GM18873 (cell line): ENCODE data around the gene FAM241B.

Experiments used
- ATAC-seq: cut with Tn5 transposase; IDR thresholded peaks from one replicate; pipeline ENCODE4 v1.9.1; 2021; ENCODE audit warnings: mild to moderate bottlenecking, moderate library complexity, moderate number of reproducible peaks; ENCODE audit not compliant: unreplicated experiment, low FRiP score

The FAM241B gene

GRCh38 chr10:69633673-69634635, 3.9 kb downstream of the FAM241B start:
- no peak for ATAC-seq

- ATAC-seq, result no peak
These were observed 4.8 kb downstream of the FAM241B start for GRCh38 chr10:69634759-69635425.

GRCh38 chr10:69635428-69636272, 5.6 kb downstream of the FAM241B start:
- ATAC-seq, result no peak

DNA sequence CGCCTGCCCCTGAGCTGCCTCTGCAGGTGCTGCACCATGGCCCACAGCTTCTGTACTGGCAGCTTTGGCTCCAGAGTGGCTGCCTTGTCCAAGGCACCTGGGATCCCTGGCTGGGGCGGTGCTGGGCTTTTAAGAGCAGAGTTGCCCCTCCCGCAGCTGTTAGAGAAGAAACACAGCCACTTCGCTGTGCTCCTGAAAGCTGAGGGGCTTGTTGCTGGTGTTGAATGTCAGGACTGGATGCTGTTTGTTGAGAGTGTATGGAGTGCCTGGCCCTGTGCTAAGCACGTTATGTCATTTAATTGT, 6.2 kb downstream of the FAM241B start:
- ATAC-seq, result no peak

DNA sequence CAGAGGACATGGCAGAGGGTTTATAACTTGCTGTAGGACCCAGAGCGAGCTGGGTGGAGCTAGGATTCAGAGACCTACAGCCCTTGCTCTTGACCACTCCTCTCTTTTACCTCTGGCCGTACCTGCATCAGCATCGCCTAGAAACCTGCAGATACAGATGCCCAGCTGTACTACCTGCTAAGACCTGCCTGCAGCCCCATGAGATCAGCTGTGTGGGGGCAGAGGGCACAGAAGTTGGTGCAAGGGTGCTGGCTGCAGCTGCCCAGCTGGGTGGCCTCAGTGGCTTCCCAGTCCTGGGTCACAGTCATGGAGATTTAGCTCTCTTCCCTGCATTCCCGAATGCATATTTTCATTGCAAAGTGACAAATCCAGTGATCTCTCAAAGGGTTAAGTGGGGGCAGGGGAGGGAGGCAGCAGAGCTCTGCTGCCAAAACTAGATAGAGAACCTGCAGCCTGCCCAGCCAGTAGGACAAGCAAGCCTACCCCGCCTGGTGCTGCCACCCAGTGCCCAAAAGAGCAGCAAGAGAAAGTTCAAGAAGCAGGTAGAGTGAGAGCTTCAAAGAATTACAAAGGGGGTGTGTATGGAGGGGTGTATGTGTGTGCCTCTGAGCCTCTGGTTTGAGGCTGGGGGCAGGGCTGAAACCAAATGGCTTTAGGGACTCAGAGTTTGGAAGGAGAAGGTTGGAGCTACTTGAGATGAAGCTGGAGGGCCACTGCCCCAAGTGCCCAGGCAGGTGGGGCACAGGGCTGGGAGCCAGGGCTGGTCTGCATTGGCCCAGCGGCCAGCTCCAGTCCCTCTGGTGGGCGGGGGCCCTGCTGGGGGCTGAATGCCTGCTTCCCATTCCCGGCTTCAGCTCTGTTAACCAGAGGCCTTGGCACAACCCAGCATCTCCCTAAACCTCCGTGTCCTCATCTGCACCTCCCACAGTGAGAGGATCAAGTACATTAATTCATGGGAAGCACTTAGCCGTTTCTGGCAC, 6.9 kb downstream of the FAM241B start:
- no peak for ATAC-seq

GRCh38 chr10:69638642-69639041, 8.6 kb downstream of the FAM241B start:
- ATAC-seq, result no peak

DNA sequence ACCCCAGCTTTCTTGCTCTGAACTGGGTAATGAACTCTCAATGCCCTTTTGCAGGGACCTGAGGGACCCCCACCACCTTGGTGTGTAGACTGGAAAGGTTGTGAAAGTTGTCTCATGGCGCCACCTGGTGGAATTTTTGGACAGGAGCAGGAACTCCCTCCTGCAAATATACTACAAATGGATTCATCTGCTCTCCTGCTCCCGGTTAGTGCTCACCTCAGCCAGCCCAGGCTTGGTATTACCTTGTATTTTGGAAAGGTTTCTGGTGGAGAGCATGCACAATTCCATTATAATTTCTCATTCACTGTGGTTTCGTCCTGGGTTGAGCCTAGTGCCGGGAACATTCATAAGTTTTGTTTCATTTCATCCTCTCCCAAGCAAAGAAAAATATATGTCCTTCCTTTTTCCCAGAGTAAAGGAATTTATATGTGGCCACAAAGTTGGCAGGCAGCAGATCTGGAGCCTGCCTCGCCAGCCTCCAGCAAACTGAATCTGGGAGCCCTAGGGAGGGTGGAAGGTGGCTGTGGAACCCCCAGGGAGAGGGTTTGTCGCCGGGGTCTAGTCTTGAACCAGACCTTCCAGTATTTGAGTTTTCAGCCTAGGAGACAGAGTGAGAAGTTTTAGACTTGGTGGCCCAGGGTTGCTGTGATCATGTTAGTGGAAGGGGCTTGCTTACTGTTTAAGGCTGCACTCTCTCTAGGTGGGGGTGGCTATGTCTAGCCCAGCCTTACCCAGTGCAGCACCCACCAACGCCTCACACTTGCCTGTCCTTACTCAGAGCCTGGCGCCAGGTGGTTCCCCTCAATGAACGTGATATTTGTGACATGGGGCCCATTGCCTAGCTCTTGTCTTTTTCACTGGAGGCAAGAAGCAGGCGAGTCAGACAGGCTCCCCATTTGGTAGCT, 9.5 kb downstream of the FAM241B start:
- no peak for ATAC-seq

- ATAC-seq, result no peak
These were observed 10.3 kb downstream of the FAM241B start for GRCh38 chr10:69640196-69640980.

- ATAC-seq, result no peak
These were observed 11.4 kb downstream of the FAM241B start for GRCh38 chr10:69641261-69641980.

DNA sequence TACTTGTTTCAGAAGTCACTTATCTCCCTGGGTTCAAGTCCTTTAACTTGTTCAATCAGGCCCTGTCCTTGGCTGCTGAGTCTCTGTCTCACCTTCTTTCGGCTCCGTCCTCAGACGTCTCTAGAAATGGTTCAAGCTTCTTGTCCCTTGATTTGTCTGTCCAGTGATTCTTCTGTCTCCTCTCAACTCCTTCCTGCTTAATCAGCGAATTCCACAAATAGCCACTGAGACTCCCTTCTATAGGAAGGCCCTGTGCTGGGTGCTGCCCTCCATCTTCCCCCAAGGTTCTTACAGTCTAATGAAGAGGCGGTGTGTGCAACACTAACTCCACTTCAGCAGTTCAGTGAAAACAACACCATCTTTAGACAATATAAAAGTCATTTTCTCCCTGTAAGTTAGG, 12.7 kb downstream of the FAM241B start:
- ATAC-seq, result no peak

DNA sequence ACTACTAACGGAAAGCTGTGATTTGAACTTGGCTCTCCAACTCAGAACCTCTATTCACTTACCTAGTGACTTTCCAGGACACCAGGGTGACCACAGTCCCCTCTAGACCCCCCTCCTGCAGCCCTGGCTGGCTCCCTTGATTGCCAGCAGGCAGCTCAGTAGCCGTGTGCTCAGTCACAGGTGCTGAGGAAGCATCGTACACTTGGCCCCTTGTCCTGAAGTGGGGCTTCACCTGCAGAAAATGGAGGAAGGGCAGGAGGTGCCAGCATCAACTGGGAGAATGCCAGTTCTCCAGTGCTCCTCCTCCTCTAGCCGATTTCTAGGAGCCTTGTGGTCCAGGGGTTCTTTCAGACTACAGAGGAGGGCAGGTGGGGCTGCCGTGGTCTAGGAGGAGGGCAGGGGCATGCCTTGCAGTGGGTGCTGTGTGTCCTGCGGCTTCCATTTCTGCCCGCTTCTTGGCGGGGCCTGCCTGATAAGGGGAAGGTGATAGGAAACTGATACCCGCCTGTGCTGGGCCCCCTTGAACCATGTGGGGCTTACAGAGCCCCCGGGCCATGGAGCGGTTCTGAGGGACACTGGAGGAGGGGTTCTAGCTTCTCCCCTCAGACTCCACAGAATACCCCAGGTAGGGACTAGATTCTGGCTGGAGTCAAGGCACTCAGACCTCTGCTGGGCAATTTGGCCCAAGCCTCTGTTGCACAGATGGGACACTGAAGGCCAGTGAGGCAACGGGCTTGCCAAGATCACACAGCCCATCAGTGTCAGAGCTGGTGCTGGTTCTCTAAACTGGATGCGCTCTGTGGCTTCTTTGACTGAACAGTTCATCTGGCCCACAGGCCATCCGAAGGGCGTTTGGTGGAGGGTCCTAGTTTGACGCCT, 14.0 kb downstream of the FAM241B start:
- ATAC-seq, result no peak

DNA sequence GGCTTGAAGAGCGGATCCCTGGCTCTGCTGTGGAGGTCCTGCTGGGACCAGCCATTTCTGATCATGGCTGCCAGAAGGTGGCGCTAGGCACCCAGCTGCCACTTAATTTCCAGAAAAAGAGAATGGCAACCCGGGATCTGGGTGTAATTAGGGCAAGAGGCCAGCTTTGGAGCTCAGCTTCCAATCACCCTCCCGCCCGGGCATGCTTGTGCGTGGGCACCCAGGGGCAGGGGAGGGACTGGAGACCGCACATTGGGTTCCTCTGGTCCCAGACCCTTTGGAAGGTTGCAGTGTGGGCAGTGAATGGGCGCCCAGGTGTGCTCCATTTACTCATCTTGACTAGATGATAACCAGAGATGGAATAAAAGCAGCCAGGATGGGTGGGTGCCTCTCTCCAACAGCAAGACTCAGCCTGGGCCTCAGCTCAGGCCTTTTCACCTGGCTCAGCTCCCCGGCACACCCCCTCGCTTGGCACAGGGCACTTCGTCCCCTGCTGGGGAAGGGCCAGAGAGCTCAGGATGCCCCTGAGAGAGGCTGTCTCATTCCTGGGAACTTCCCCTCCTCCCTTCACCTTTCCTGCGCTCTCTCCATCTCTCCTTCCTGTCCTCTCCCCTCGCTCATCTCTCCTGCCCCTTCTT, 14.7 kb downstream of the FAM241B start:
- ATAC-seq, result no peak

DNA sequence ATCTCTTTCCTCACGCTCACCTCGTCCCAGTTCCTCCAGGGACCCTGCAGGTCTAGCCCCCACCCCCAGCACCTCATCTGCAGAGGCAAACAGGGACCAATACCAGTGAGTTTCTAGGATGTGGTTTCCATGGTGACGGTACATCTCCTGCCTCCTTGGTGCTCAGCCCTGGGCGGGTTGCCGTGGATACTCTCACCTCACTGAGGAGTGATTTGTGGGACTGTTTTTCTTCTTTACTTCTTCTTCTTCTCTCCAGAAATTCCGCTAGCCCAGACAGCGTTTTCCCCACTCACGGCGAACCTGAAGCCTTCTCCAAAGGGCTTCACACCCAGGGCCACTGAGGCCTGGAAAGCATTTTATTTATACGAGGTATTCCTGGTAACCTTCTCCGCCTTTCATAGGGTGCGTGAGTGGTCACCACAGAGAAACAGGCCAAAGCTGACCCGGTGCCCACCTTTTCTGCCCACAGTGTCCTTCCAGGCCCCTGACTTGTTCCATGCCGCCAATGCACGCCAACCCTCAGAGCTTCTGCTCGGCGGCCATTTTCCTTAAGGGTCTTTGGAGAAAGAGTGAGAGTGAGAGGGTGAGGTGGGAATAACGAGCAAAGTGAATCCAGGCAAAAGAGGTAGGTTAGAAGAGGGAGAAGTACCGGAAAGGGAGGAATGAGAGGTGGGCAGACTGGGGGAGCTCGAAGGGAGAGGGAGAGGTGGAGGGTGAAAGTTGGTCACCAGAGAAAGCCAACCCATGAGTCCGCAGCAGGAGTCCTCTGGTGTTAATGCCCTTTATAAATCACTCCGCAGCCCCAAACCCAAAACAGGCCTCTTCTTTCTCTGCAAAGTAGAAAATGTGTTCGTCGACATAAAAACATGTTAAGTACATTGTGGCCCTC, 15.5 kb downstream of the FAM241B start:
- ATAC-seq, result no peak

DNA sequence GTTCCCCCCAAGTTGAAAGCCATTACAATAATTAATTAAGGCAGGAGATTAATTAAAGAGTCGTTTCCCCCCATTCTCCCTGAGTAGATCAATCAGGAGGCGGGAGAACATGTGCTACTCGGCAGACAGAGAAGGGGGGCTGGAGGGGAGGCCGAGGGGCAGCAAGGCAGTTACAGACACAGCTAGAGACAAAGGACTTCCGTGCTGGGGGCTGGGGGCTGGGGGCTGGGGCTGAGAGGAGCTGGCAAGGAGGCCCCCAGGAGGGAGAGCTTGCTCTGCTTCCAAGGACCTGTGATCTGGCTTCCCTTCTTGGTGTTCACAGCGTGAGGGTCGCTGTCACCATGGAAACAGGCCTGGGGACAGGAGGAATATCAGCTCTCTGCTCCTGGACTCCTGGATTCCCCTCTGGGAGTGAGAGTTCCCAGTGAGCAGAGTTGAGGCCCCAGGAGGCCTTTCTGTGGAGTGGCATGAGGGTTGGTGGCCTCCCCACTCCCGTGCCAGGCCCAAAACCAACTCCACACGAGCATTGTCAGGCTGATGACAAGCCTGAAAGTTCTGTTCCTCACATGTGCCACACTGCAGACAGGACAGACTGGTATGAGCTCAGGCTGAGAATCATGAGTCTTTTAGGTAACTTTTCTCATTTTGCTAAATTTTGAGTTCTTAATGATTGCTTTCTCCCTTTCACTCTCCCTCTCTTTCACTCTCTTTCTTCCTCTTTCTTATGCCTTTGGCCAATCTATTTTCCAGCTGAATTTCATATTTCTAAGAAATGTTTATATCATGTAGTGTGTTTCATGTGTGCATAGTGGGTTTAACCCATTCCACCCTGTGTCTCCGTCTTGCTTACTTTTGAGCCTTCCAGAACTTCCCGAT, 16.4 kb downstream of the FAM241B start:
- no peak for ATAC-seq
